NT2/D1 (cell line): ENCODE data around the gene AFAP1L1.

Experiments used
- YY1 ChIP-seq: IDR thresholded peaks from 2 replicates; pipeline ENCODE4 v1.6.1; 2011; ENCODE audit not compliant: insufficient read length, insufficient read depth
- ZNF274 ChIP-seq: IDR thresholded peaks from 2 replicates; pipeline ENCODE4 v1.6.1; 2011; ENCODE audit warnings: mild to moderate bottlenecking, low read depth, low read length

DNA sequence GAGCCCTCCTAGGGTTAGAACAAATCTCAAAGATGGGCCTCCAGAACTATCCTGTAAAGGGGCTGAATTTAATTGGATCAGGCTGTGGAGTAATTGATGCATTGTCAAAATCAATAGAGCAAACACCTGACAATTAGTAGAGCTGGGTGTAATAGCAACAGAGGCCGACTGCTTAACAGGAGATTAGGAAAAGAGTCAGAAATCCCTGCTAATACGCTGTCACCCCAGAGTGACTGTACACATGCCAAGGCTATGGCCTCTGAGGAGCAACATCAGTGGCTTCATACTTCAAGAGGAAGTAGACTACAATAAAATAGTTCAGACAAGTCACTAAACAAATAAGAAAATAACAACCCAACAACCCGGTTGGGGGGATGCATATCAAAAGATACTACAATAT lies 55.0 kb downstream of the AFAP1L1 start:
- no peak for TF ChIP-seq YY1
- no peak for TF ChIP-seq ZNF274
